ENCODE data around the gene SC5D. TPM values are rescaled to one million over a fixed set of nuclear protein-coding genes. Genes with fewer than 3 reads are reported as not detected.
A peak's percentile ranks its signal among the peaks of the same experiment; 100 is the strongest.

The SC5D gene
- total RNA-seq, 1 experiment from 2014 or later = 39.2 TPM

- DNase-seq (ENCODE audit: low read depth) = no peak
Measured at GRCh38 chr11:121328967-121329679, 36.6 kb downstream of the SC5D start.

- DNase-seq (ENCODE audit: low read depth) = no peak
Measured at GRCh38 chr11:121329781-121330395, 37.3 kb downstream of the SC5D start.

- DNase-seq (ENCODE audit: low read depth) = no peak
Measured at GRCh38 chr11:121330614-121331435, 38.3 kb downstream of the SC5D start.

GRCh38 chr11:121334973-121335710, 42.6 kb downstream of the SC5D start:
- peak; percentile 4 for DNase-seq (ENCODE audit: low read depth)

GRCh38 chr11:121336279-121336937, 43.8 kb downstream of the SC5D start:
- DNase-seq (ENCODE audit: low read depth) = peak; percentile 5

GRCh38 chr11:121337078-121337477, 44.5 kb downstream of the SC5D start:
- no peak for DNase-seq (ENCODE audit: low read depth)

- DNase-seq (ENCODE audit: low read depth) = no peak
Measured at GRCh38 chr11:121337740-121338272, 45.2 kb downstream of the SC5D start.

GRCh38 chr11:121338536-121338935, 46.0 kb downstream of the SC5D start:
- DNase-seq (ENCODE audit: low read depth) = no peak

GRCh38 chr11:121340032-121340580, 47.5 kb downstream of the SC5D start:
- DNase-seq (ENCODE audit: low read depth) = no peak

GRCh38 chr11:121341609-121342008, 49.0 kb downstream of the SC5D start:
- no peak for DNase-seq (ENCODE audit: low read depth)

GRCh38 chr11:121344824-121345223, 52.3 kb downstream of the SC5D start:
- no peak for DNase-seq (ENCODE audit: low read depth)

- no peak for DNase-seq (ENCODE audit: low read depth)
Measured at GRCh38 chr11:121347094-121347493, 54.5 kb downstream of the SC5D start.

- no peak for DNase-seq (ENCODE audit: low read depth)
Measured at GRCh38 chr11:121347813-121348212, 55.2 kb downstream of the SC5D start.

GRCh38 chr11:121348220-121348875, 55.8 kb downstream of the SC5D start:
- no peak for DNase-seq (ENCODE audit: low read depth)

- DNase-seq (ENCODE audit: low read depth) = no peak
Measured at GRCh38 chr11:121349790-121350189, 57.2 kb downstream of the SC5D start.

GRCh38 chr11:121350314-121351082, 57.9 kb downstream of the SC5D start:
- no peak for DNase-seq (ENCODE audit: low read depth)

GRCh38 chr11:121351083-121351630, 58.6 kb downstream of the SC5D start:
- no peak for DNase-seq (ENCODE audit: low read depth)

GRCh38 chr11:121352251-121352891, 59.8 kb downstream of the SC5D start:
- no peak for DNase-seq (ENCODE audit: low read depth)
